Measurements from ENCODE around the gene CACNA1C.

The CACNA1C gene

DNA sequence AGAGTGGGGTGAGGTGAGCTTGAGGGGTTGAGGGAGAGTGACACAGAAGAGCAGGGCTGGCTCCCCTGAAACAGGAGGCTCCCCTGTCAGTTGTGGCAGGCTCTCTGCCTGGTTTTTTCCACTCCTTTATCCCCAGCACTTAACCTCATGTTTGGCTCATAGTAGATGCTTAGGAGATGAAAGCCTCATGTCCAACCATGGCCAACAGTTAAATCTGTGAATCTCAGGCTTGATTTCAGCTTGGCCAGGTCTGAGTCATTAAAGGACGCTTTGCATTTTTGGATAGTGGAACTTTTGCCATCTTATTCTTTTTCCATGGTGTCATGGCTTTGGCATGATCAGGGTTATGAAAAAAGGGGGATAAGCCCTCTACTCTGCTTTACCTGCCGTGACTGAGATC is 117.2 kb downstream of the CACNA1C start:
- Histone ChIP-seq H3K27ac (ENCODE audit: low read length) (peak overlapping the region; percentile 46), H3K27me3 (ENCODE audit: control insufficient read depth in 1 of 2, insufficient read depth in 2 of 2, low read length in 2 of 2) (no peaks in the 10 kb centered on the region), H3K9me3 (ENCODE audit: control insufficient read depth in 2 of 2, low read length in 2 of 2) (peaks cover 0 to 11% of the 10 kb centered on the region in 2 donors), H3K4me1 (ENCODE audit: control insufficient read depth, insufficient read depth, low read length) (peaks cover 33% of the 10 kb centered on the region), H3K36me3 (ENCODE audit: control insufficient read depth in 2 of 2, insufficient read depth in 2 of 2, low read length in 2 of 2) (peaks cover 0 to 2% of the 10 kb centered on the region in 2 donors), H3K4me3 (ENCODE audit: low read length in 2 of 2) (no peak overlapping the region), H3K9ac (ENCODE audit: low read length in 2 of 2) (no peak overlapping the region)

DNA sequence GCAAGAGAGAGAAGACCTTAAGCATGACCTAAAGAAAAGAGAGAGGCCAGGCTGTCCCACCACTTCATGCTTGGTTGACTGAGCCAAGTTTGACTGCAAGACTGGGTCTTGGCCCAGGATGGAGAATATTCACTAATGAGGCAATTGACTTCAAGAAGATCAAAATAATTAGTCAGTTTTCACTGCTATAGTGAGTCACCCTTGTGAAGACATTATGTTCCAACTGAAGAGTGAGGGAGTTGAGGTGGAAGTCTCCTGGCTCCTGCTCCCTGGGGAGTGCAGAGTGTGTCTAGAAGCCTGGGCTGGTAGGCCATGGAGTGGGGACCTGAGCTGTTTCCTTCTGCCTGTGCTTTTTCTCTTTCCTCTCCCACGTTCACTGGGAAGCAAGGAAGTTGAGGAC is 117.6 kb downstream of the CACNA1C start:
- H3K27me3 ChIP-seq (ENCODE audit: control insufficient read depth in 1 of 2, insufficient read depth in 2 of 2, low read length in 2 of 2): no peaks in the 10 kb centered on the region
- H3K27ac ChIP-seq (ENCODE audit: low read length): peak overlapping the region; percentile 46
- H3K36me3 ChIP-seq (ENCODE audit: control insufficient read depth in 2 of 2, insufficient read depth in 2 of 2, low read length in 2 of 2): peaks cover 0 to 2% of the 10 kb centered on the region in 2 donors
- peaks cover 33% of the 10 kb centered on the region for H3K4me1 ChIP-seq (ENCODE audit: control insufficient read depth, insufficient read depth, low read length)
- peaks cover 0 to 11% of the 10 kb centered on the region in 2 donors for H3K9me3 ChIP-seq (ENCODE audit: control insufficient read depth in 2 of 2, low read length in 2 of 2)
- H3K4me3 ChIP-seq (ENCODE audit: low read length in 2 of 2): no peak overlapping the region
- no peak overlapping the region for H3K9ac ChIP-seq (ENCODE audit: low read length in 2 of 2)

DNA sequence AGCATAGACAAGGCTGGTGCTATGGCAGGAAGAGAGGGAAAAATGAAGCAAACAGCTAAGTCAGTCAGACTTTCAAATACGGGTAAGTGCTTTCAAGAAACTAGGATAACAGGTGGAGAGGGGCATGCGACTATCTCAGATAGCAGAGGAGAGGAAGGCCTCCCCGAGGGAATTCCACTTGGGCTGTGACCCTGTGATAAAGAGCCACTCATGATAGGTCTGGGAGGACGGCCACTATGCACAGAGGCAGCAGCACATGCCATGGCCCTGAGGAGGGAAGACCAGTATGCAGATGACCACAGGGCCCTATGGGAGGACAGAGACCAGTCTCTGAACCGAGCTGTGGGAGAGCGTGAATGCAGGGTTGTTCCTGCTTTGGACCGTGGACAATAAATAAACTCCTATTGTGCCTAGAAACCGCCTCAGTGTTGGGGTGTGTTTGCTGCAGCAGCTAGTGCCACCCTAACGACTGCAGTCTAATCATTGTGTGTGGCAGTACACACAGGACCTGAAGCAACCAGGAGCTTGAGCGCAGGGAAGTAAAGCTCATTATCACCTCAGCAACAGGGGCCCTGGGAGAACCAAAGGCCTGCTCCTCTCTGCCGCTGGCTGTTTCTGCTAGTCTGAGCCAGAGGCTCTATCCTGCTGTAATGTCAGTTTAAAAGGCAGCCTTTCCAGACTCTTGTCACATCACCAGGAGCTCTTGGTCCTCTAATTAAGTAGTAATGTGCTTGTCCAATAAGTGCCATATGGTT is 119.1 kb downstream of the CACNA1C start:
- Histone ChIP-seq H3K4me1 (ENCODE audit: control insufficient read depth, insufficient read depth, low read length) (peaks cover 35% of the 10 kb centered on the region), H3K27me3 (ENCODE audit: control insufficient read depth in 1 of 2, insufficient read depth in 2 of 2, low read length in 2 of 2) (no peaks in the 10 kb centered on the region), H3K27ac (ENCODE audit: low read length) (peak overlapping the region; percentile 31), H3K9ac (ENCODE audit: low read length in 2 of 2) (no peak overlapping the region), H3K9me3 (ENCODE audit: control insufficient read depth in 2 of 2, low read length in 2 of 2) (peaks cover 0 to 8% of the 10 kb centered on the region in 2 donors), H3K36me3 (ENCODE audit: control insufficient read depth in 2 of 2, insufficient read depth in 2 of 2, low read length in 2 of 2) (peaks cover 0 to 2% of the 10 kb centered on the region in 2 donors), H3K4me3 (ENCODE audit: low read length in 2 of 2) (no peak overlapping the region)

DNA sequence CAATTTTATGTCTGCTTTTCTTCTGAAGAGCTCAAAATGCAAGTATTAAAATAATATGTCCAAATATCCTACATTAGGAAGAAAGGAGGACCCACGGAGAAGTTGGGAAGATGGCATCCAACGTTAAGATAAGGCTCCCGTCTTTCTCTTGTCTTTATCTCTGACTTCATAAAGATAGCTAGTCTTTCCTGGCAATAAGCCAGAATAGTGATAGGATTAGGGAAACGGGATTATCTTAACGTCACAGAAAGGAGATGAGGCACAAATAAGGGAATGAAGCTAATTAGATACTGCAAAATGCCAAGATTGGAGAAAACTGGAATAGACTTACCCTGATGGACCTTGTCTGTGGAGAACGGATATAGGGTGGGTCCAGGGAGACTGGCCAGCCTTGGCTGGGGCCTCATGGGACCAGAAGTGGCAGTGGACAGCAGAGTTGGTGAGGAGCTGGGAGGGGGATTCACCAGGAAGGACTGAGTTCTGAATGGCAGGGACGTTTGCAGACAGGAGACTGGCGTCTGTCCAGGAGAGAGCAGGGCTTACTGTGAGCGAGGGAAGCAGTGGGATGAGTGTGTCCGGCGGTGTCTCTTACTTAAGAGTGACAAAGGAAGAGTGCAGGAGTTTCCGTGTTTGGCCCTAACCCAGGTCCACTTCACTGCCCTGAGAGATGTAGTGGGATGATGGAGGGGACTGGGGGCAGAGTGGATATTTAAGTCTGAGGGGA is 119.9 kb downstream of the CACNA1C start:
- Histone ChIP-seq H3K4me3 (ENCODE audit: low read length in 2 of 2) (no peak overlapping the region), H3K9me3 (ENCODE audit: control insufficient read depth in 2 of 2, low read length in 2 of 2) (no peaks in the 10 kb centered on the region), H3K27ac (ENCODE audit: low read length) (no peak overlapping the region)

DNA sequence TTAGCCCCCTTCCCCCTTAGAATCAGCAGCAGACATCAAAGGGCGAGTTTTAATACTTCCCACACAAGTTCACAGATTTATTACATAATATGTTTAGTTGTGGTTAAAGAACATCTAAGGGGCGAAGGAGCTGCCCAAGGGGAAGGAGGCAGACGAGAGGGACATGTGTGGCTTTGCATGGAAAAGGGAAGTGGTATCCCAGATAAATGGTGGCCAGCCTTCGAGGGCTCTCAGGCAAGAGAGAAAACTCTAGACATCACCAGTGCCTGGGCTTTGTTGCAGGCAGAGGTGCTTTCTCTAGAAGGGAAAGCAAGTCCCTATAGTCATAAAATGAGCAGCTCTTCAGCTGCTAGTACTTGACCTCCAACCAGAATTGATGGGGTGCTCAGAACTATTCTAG is 121.2 kb downstream of the CACNA1C start:
- no peak overlapping the region for H3K4me3 ChIP-seq (ENCODE audit: low read length in 2 of 2)
- no peak overlapping the region for H3K9ac ChIP-seq (ENCODE audit: low read length in 2 of 2)
- no peaks in the 10 kb centered on the region for H3K9me3 ChIP-seq (ENCODE audit: control insufficient read depth in 2 of 2, low read length in 2 of 2)
- peaks cover 34% of the 10 kb centered on the region for H3K4me1 ChIP-seq (ENCODE audit: control insufficient read depth, insufficient read depth, low read length)
- H3K27ac ChIP-seq (ENCODE audit: low read length): no peak overlapping the region
- no peaks in the 10 kb centered on the region for H3K27me3 ChIP-seq (ENCODE audit: control insufficient read depth in 1 of 2, insufficient read depth in 2 of 2, low read length in 2 of 2)
- no peaks in the 10 kb centered on the region for H3K36me3 ChIP-seq (ENCODE audit: control insufficient read depth in 2 of 2, insufficient read depth in 2 of 2, low read length in 2 of 2)

More for the DNA sequence above, 119.9 kb downstream of the CACNA1C start:
- Histone ChIP-seq H3K27me3 (ENCODE audit: control insufficient read depth in 1 of 2, insufficient read depth in 2 of 2, low read length in 2 of 2) (no peaks in the 10 kb centered on the region), H3K9ac (ENCODE audit: low read length in 2 of 2) (no peak overlapping the region), H3K36me3 (ENCODE audit: control insufficient read depth in 2 of 2, insufficient read depth in 2 of 2, low read length in 2 of 2) (peaks cover 0 to 2% of the 10 kb centered on the region in 2 donors), H3K4me1 (ENCODE audit: control insufficient read depth, insufficient read depth, low read length) (peaks cover 37% of the 10 kb centered on the region)

DNA sequence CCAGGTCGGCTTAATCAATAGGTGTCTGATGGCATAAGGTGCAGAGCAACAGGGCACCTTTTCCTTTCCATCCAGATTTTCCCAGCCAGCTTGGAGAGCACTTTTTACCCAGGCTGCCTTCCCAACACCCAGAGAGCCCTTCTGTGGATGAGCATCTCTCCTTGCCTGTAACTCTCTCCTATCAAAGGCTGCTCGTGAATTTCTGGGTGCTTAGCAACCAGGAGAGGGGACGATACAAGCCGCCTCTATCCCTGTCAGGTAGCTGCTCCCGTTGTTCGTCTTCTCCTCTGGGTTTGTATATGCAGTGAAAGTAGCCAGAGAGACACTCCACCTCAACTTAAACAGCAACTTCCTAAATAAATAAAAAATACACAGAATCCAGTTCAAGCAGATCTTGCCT is 124.2 kb downstream of the CACNA1C start:
- Histone ChIP-seq H3K4me3 (ENCODE audit: low read length in 2 of 2) (no peak overlapping the region), H3K27me3 (ENCODE audit: control insufficient read depth in 1 of 2, insufficient read depth in 2 of 2, low read length in 2 of 2) (no peaks in the 10 kb centered on the region), H3K9ac (ENCODE audit: low read length in 2 of 2) (no peak overlapping the region), H3K9me3 (ENCODE audit: control insufficient read depth in 2 of 2, low read length in 2 of 2) (no peaks in the 10 kb centered on the region), H3K4me1 (ENCODE audit: control insufficient read depth, insufficient read depth, low read length) (peaks cover 39% of the 10 kb centered on the region), H3K36me3 (ENCODE audit: control insufficient read depth in 2 of 2, insufficient read depth in 2 of 2, low read length in 2 of 2) (no peaks in the 10 kb centered on the region), H3K27ac (ENCODE audit: low read length) (no peak overlapping the region)

DNA sequence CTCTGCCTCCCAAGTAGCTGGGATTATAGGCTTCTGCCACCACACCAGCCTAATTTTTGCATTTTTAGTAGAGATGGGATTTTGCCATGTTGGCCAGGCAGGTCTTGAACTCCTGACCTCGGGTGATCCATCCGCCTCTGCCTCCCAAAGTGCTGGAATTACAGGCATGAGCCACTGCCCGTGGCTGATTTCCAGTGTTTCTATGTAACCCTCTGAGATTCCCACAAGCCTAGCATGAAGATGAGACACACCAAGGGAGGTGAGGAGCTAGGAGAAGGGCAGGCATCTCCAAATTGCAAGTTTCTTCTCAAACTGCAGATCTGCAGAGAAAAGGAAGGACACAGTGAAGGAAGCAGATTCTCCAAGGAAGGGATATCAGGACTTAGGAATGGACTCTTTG is 125.0 kb downstream of the CACNA1C start:
- Histone ChIP-seq H3K9ac (ENCODE audit: low read length in 2 of 2) (no peak overlapping the region), H3K27ac (ENCODE audit: low read length) (peak overlapping the region; percentile 87), H3K36me3 (ENCODE audit: control insufficient read depth in 2 of 2, insufficient read depth in 2 of 2, low read length in 2 of 2) (peaks cover 2 to 3% of the 10 kb centered on the region in 2 donors), H3K4me1 (ENCODE audit: control insufficient read depth, insufficient read depth, low read length) (peaks cover 38% of the 10 kb centered on the region), H3K4me3 (ENCODE audit: low read length in 2 of 2) (no peak overlapping the region), H3K9me3 (ENCODE audit: control insufficient read depth in 2 of 2, low read length in 2 of 2) (no peaks in the 10 kb centered on the region), H3K27me3 (ENCODE audit: control insufficient read depth in 1 of 2, insufficient read depth in 2 of 2, low read length in 2 of 2) (no peaks in the 10 kb centered on the region)

DNA sequence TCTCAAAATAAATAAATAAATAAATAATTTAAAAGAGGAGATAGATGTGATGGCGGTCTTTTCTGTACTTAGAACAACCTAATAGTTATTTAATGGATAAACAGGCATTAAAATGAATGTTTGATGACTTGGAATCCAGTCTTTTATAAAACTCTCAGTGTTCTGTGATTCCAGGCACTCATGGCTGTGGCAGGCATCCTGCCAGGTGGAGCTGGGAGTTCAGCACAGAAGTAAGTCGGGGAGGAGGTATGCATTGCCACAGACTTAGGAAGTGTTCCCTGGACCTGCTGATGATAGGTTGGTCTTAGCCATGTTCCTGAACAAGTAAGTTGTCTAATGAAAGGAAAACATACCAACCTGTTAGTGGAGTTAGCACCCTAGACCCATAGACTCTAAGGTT is 126.3 kb downstream of the CACNA1C start:
- H3K36me3 ChIP-seq (ENCODE audit: control insufficient read depth in 2 of 2, insufficient read depth in 2 of 2, low read length in 2 of 2): peaks cover 2 to 3% of the 10 kb centered on the region in 2 donors
- H3K4me1 ChIP-seq (ENCODE audit: control insufficient read depth, insufficient read depth, low read length): peaks cover 43% of the 10 kb centered on the region
- H3K9me3 ChIP-seq (ENCODE audit: control insufficient read depth in 2 of 2, low read length in 2 of 2): no peaks in the 10 kb centered on the region
- H3K9ac ChIP-seq (ENCODE audit: low read length in 2 of 2): peak overlapping the region in 1 of 2 donors; percentile 40
- peak overlapping the region; percentile 87 for H3K27ac ChIP-seq (ENCODE audit: low read length)
- no peaks in the 10 kb centered on the region for H3K27me3 ChIP-seq (ENCODE audit: control insufficient read depth in 1 of 2, insufficient read depth in 2 of 2, low read length in 2 of 2)
- no peak overlapping the region for H3K4me3 ChIP-seq (ENCODE audit: low read length in 2 of 2)

DNA sequence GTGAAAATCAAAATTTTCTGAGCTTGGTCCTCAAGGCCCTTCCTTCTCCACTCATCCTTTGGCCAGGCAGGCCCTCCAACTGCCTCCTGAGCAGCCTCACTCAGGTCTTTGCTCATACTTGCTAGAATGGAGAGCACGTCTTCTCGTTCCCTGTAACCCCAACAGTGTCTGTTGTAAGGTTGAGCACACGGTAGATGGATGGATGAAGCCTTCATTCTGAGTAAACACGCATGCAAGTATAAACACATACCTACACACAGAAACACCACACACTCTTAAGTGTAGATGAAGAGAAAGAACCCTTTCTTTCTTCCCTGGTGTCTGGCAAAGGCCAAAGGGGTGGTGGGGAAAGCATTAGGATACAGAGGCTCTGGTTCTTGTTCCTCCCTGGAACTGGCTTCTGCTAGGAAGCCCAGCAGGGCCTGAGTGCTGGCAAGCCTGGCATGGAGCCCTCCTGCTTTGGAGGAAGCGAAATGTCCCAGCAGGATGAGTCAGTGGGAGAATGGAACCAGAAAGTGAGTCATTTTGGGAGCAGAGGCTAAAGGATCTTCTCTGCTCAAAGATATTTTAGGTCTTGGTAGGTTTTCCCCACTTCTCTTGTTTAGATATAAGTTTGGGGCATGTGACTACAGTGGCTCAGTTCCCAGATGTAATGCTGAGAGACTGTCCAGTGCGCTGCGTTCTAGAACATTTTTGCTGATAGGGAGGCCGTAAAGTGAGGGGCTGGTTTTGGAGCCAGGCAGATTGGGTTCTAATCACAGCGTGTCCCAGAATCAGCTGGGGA is 127.4 kb downstream of the CACNA1C start:
- H3K4me3 ChIP-seq (ENCODE audit: low read length in 2 of 2): peak overlapping the region in 1 of 2 donors; percentile 44
- no peaks in the 10 kb centered on the region for H3K9me3 ChIP-seq (ENCODE audit: control insufficient read depth in 2 of 2, low read length in 2 of 2)
- H3K27me3 ChIP-seq (ENCODE audit: control insufficient read depth in 1 of 2, insufficient read depth in 2 of 2, low read length in 2 of 2): no peaks in the 10 kb centered on the region
- H3K4me1 ChIP-seq (ENCODE audit: control insufficient read depth, insufficient read depth, low read length): peaks cover 49% of the 10 kb centered on the region
- peak overlapping the region; percentile 14 to 42 for H3K9ac ChIP-seq (ENCODE audit: low read length in 2 of 2)
- peak overlapping the region; percentile 87 for H3K27ac ChIP-seq (ENCODE audit: low read length)
- H3K36me3 ChIP-seq (ENCODE audit: control insufficient read depth in 2 of 2, insufficient read depth in 2 of 2, low read length in 2 of 2): peaks cover 2 to 3% of the 10 kb centered on the region in 2 donors

DNA sequence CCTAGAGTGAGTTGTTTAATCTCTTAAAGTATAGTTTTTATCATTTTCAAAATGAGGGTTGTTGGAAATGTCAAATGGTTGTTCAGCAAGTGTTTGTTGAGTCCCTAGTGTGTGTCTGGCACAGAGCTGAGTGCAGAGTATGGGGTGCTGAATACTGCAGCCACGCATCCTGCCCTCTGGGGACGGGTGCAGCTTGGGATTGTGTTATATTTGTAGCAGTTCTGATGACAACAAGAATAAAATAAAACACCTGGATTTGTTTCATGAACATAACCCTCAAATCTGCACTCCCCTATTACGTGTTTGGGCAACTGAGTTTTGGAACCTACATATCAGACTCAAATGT is 127.9 kb downstream of the CACNA1C start:
- Histone ChIP-seq H3K36me3 (ENCODE audit: control insufficient read depth in 2 of 2, insufficient read depth in 2 of 2, low read length in 2 of 2) (peaks cover 2 to 3% of the 10 kb centered on the region in 2 donors), H3K27ac (ENCODE audit: low read length) (peak overlapping the region; percentile 87), H3K4me3 (ENCODE audit: low read length in 2 of 2) (peak overlapping the region in 1 of 2 donors; percentile 8), H3K27me3 (ENCODE audit: control insufficient read depth in 1 of 2, insufficient read depth in 2 of 2, low read length in 2 of 2) (no peaks in the 10 kb centered on the region), H3K9ac (ENCODE audit: low read length in 2 of 2) (peak overlapping the region; percentile 36 to 42), H3K9me3 (ENCODE audit: control insufficient read depth in 2 of 2, low read length in 2 of 2) (no peaks in the 10 kb centered on the region), H3K4me1 (ENCODE audit: control insufficient read depth, insufficient read depth, low read length) (peaks cover 49% of the 10 kb centered on the region)
